ENCODE data around the gene ASIC3.

DNA sequence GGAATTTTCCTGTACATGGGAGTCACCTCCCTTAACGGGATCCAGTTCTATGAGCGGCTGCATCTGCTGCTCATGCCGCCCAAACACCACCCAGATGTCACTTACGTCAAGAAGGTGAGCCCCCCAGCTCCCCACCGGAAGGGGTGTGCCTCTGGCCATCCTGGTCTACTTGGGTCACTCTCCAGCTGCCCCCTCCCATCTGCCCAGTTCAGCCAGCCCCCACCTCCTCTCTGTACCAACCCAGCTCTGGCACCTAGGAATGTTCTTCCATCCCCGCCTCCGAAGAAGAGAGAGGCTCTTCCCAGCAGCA is 27.3 kb downstream of the ASIC3 start:
- TF ChIP-seq, protein P1, sequence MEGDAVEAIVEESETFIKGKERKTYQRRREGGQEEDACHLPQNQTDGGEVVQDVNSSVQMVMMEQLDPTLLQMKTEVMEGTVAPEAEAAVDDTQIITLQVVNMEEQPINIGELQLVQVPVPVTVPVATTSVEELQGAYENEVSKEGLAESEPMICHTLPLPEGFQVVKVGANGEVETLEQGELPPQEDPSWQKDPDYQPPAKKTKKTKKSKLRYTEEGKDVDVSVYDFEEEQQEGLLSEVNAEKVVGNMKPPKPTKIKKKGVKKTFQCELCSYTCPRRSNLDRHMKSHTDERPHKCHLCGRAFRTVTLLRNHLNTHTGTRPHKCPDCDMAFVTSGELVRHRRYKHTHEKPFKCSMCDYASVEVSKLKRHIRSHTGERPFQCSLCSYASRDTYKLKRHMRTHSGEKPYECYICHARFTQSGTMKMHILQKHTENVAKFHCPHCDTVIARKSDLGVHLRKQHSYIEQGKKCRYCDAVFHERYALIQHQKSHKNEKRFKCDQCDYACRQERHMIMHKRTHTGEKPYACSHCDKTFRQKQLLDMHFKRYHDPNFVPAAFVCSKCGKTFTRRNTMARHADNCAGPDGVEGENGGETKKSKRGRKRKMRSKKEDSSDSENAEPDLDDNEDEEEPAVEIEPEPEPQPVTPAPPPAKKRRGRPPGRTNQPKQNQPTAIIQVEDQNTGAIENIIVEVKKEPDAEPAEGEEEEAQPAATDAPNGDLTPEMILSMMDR (IDR thresholded peaks at IDR 0.05): no peak
- no peak for TF ChIP-seq POLR2A (IDR thresholded peaks at IDR 0.05)
